Measurements from ENCODE around the gene SLC12A7. TPM values are rescaled to one million over a fixed set of nuclear protein-coding genes. Genes with fewer than 3 reads are reported as not detected.

Gene SLC12A7
- total RNA-seq: 22.0 and 30.1 TPM in 2 replicates

DNA sequence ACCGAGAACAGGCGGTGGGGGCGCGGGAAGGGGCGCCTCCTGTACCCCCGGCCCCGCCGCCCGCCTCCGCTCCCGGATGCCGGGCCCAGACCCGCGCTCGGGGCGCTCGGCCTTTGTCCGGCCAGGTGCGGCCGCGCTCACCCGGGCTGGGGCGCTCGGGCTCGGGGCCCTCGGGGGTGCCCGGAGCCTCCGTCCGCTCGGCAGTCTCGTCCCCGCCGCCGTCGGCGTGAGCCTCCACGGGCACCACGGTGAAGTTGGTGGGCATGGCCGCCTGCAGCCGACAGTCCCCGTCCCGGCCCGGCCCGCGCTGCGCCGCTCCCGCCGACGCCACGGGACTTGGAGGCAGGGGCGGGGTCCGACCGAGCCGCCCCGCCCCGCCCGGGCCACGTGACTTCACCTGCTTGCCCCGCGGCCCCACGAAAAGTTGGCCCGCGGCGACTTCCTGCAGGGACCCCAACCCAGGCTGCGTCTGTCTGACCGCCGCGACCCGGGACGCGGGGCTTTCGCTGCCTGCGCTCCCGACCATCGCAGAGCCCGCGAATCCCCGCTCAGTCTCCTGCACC lies at the start of gene SLC12A7:
TSS of gene SLC12A7 (minus strand) at position 337 of the 563 bp plus-strand sequence. CDS start at position 265, 72 bp downstream.

DNA sequence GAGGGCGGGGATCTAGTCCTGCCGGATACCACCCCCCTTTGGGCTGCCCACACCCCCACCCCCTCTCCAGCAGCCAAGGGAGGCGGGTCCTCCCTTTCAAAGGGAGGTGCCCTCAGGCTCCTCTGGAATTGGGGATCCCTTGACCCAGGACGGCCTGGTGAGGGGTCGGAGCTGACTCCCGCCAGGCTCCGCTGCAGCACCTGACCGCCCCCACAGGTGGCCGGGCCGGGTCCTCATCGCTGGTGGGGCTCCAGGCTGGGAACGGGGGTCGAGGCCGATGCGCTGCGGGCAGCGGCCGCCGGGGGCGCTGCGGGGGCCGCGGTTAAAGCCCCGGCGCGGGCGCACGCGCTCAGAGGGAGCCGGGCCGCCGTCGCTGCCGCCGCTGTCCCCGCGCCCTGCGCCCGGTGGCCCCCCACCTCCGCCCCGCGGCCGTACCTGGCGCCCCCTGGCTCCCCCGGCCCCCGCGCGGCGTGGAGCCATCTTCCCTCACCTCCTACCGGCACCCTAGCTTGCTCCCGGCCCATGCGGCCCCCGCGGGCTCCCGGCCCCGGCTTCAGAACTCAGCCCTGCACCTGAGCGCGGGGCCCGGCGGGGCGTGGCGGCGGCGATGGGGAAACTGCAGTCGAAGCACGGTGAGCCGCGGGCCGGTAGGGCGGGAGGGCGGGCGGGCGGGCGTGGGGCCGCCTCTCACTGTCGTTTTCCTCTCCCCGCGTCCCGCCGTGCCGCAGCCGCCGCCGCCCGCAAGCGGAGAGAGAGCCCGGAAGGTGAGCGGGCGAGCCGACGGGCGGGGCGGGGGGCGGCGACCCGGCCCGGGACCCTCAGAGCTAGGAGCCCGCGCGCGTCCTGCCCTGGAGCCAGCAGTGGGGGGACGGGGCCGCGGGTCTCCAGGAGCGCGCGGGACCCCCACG lies 103.2 kb downstream of the SLC12A7 start, which contains the start of gene NKD2:
TSS of gene NKD2 (plus strand) at position 352 of the 908 bp plus-strand sequence. CDS start at position 608, 256 bp downstream.

Small RNA genes lying within 50 kb of the gene (small RNA-seq; reads per million reads assigned to genes)
- gene MIR4635: not detected

Other genes with a start within 250 kb of the SLC12A7 start
- gene BRD9, start 219.3 kb downstream of the SLC12A7 start, total RNA-seq: 42.8 and 46.1 TPM in 2 replicates
- 25.2 and 35.3 TPM in 2 replicates for gene TRIP13, start 219.2 kb downstream of the SLC12A7 start, total RNA-seq
- 0.29 and 0.33 TPM in 2 replicates for gene NKD2, start 103.3 kb downstream of the SLC12A7 start, total RNA-seq
- not detected in 2 replicates for gene SLC6A19, start 89.5 kb upstream of the SLC12A7 start, total RNA-seq
- not detected in 2 replicates for gene SLC6A18, start 113.3 kb upstream of the SLC12A7 start, total RNA-seq
- not detected in 2 replicates for gene TERT, start 183.0 kb upstream of the SLC12A7 start, total RNA-seq
- 181 and 212 TPM in 2 replicates for gene CLPTM1L, start 233.0 kb upstream of the SLC12A7 start, total RNA-seq